ENCODE results near the gene SIRPD.

- TF ChIP-seq CTCF (optimal IDR thresholded peaks at IDR 0.05 in 1 of 3, IDR thresholded peaks at IDR 0.05 in 1 of 3, conservative IDR thresholded peaks at IDR 0.05 in 1 of 3; ENCODE audit: extremely low read depth in 1 of 3, insufficient read depth in 2 of 3, low read length in 3 of 3) (no peak), EZH2 (IDR thresholded peaks at IDR 0.05; ENCODE audit: low read length) (no peak)
Measured at GRCh38 chr20:1526896-1527295, 30.6 kb downstream of the SIRPD start.
